ENCODE measurements around the gene LINS1.

Gene LINS1

GRCh38 chr15:100547961-100548360 is 54.0 kb downstream of the LINS1 start:
- DNase-seq: no peak

- DNase-seq: no peak
Measured at GRCh38 chr15:100544946-100545345, 57.0 kb downstream of the LINS1 start.

GRCh38 chr15:100544338-100544841 is 57.6 kb downstream of the LINS1 start:
- no peak for DNase-seq

- no peak for DNase-seq
Measured at GRCh38 chr15:100542290-100542689, 59.7 kb downstream of the LINS1 start.

GRCh38 chr15:100537331-100537730 is 64.7 kb downstream of the LINS1 start:
- peak; percentile 92 to 93 for DNase-seq

GRCh38 chr15:100536733-100537132 is 65.3 kb downstream of the LINS1 start:
- DNase-seq: no peak

- no peak for DNase-seq
Measured at GRCh38 chr15:100533886-100534285, 68.1 kb downstream of the LINS1 start.

GRCh38 chr15:100531823-100532327 is 70.1 kb downstream of the LINS1 start:
- no peak for DNase-seq

- DNase-seq: peak; percentile 51 to 58
Measured at GRCh38 chr15:100531204-100531603, 70.8 kb downstream of the LINS1 start.

- no peak for DNase-seq
Measured at GRCh38 chr15:100529556-100529955, 72.4 kb downstream of the LINS1 start.

- DNase-seq: no peak
Measured at GRCh38 chr15:100528833-100529428, 73.1 kb downstream of the LINS1 start, which contains the start of gene CERS3. CERS3 (minus strand) TSS chr15:100528950; CDS start chr15:100501849, 27,101 bp downstream.

GRCh38 chr15:100526027-100526481 is 75.9 kb downstream of the LINS1 start:
- DNase-seq: no peak

- DNase-seq: no peak
Measured at GRCh38 chr15:100525436-100525835, 76.5 kb downstream of the LINS1 start.

- no peak for DNase-seq
Measured at GRCh38 chr15:100524326-100524725, 77.7 kb downstream of the LINS1 start.

- no peak for DNase-seq
Measured at GRCh38 chr15:100521907-100522306, 80.1 kb downstream of the LINS1 start.

- DNase-seq: peak; percentile 61 to 64
Measured at GRCh38 chr15:100520132-100520921, 81.7 kb downstream of the LINS1 start.

- DNase-seq: no peak
Measured at GRCh38 chr15:100517846-100518245, 84.1 kb downstream of the LINS1 start.
